Adrenal gland (tissue), 12 donors: Measurements from ENCODE around the gene JOSD1. TPM values are rescaled to one million over a fixed set of nuclear protein-coding genes. Genes with fewer than 3 reads are reported as not detected.

Source experiments
- DNase-seq, 7 donors: peaks; one replicate each; pipeline ENCODE4 v3.0.0-alpha.2; 2019 to 2020
- H3K27ac ChIP-seq, 5 donors: fragments of 200-600 bp; sonication (generic) in 4 of 5; 1 replicate in 3 of 5; 2 replicates in 2 of 5; pipeline versions ENCODE4 v1.5.1 to v1.8.0; 2016 to 2020; ENCODE audit warnings: mild to moderate bottlenecking in 1 of 5
- H3K27me3 ChIP-seq: fragments of 200-600 bp; 2 replicates; pipeline ENCODE4 v1.8.0; 2021
- H3K36me3 ChIP-seq, 2 donors: fragments of 200-600 bp; replicated peaks in 1 of 2; 1 replicate in 1 of 2; 2 replicates in 1 of 2; pipeline versions ENCODE4 v1.5.1 to v1.8.0; 2018 to 2022
- H3K4me1 ChIP-seq, 2 donors: fragments of 200-600 bp; replicated peaks in 1 of 2; 1 replicate in 1 of 2; 2 replicates in 1 of 2; pipeline versions ENCODE4 v1.5.1 to v1.8.0; 2018 to 2021
- H3K4me3 ChIP-seq, 4 donors: fragments of 200-600 bp; sonication (generic) in 3 of 4; one replicate each; pipeline ENCODE4 v1.5.1; 2016 to 2018
- H3K9me3 ChIP-seq, 3 donors: fragments of 200-600 bp; sonication (generic) in 1 of 3; replicated peaks in 1 of 3; 1 replicate in 2 of 3; 2 replicates in 1 of 3; pipeline versions ENCODE4 v1.5.1 to v1.8.0; 2016 to 2021
- POLR2A ChIP-seq, 2 donors: fragments of 450-650 bp; IDR thresholded peaks; one replicate each; pipeline ENCODE4 v1.6.1; 2017; ENCODE audit warnings: antibody characterized with exemption in 2 of 2, mild to moderate bottlenecking in 2 of 2, moderate library complexity in 1 of 2
- WGBS, 4 donors: extraction: QIAGEN DNeasy Blood & Tissue Kit in 2 of 4; methylation state at CpG; one replicate each; pipeline versions ENCODE4 v1.1.5 to v1.1.7; 2013 to 2017; 5-methylcytosine and 5-hydroxymethylcytosine counted together
- intact Hi-C, 2 donors: fragments of 100-400 bp; cut with DNase I; formaldehyde crosslinking; loops; one replicate each; pipeline versions ENCODE4 v1.14.1 to v1.15.0; 2022 to 2023
- polyA plus RNA-seq, 3 donors: library from polyadenylated mRNA; stranded (reverse); fragments of 200-250 nt in 2 of 3; fragments of 350-450 nt in 1 of 3; fragmentation: Illumina TruSeq in 1 of 3; extraction: RNeasy Lipid Tissue Mini Kit (QIAGEN cat#74804) in 1 of 3; gene quantifications; one replicate each; pipeline ENCODE4 v1.2.3, GENCODE V29; 2013 to 2014
- small RNA-seq, 2 donors: library from RNA; depleted of rRNA; stranded (forward); fragments of <200 nt; gene quantifications; one replicate each; pipeline ENCODE3, GENCODE V24; 2016
- total RNA-seq, 9 donors: library from RNA; depleted of rRNA in 4 of 9; stranded (reverse); fragments of >200 nt in 4 of 9; fragments of 120-200 nt in 1 of 9; fragmentation: NEBNext Ultra II Directional in 1 of 9; extraction: Animal tissue kit (Norgen Biotek cat#: 25700) in 1 of 9; gene quantifications; one replicate each; pipeline versions ENCODE4 v1.1.0 to v1.2.4, GENCODE V29; 2013 to 2023
- TF ChIP-seq, protein P1 (sequence below), 6 experiments: fragments of 450-650 bp in 4 of 6; fragments of 200-600 bp in 2 of 6; sonication (generic) in 1 of 6; IDR thresholded peaks; 1 replicate in 5 of 6; 2 replicates in 1 of 6; pipeline versions ENCODE4 v1.5.1 to v1.8.0; 2016 to 2021; ENCODE audit warnings: antibody characterized with exemption in 6 of 6, mild to moderate bottlenecking in 2 of 6, moderate library complexity in 1 of 6
- donor health status: healthy with polysubstance abuse.
- donor health status: Bipolar disorder and iron deficiency.
- donor health status: DM: yes; HTN: yes; CAD: no.
- donor health status: DM: no; HTN: no; CAD: no.
- donor health status: DM: no; HTN: no; CAD: no.
- donor health status: DM: yes; HTN: yes; CAD: no.

Gene JOSD1
- total and polyA plus RNA-seq, 12 donors: 14.3 to 93.4 (median 42.4) TPM

DNA sequence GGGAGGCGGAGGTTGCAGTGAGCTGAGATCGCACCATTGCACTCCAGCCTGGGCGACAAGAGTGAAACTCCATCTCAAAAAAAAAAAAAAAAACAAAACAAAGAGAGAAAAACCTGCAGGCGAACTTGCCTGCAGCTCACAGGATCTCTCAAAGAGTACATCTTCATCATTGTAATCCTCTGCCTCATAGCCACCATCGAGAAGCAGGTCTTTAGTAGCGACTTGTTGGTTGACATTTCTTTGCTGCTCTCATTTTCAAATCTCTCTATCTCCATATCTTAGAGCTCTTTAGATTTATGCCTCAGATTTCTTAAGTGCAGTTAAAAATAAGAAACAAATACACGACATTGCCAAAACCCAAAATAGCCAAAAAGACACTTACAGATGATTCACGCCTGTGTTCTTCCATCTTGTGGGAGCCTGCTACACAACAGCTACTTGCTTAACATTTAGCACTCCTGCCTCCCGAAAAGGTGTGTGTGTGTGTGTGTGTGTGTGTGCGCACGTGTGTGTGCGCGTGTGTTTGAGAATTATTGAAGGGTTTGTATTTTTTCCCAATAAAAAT is 59.2 kb downstream of the JOSD1 start:
- no peaks in the 10 kb centered on the region for H3K9me3 ChIP-seq
- DNase-seq: no peak
- no peaks in the 10 kb centered on the region for H3K4me1 ChIP-seq
- no peaks in the 10 kb centered on the region for H3K36me3 ChIP-seq
- H3K27me3 ChIP-seq: no peaks in the 10 kb centered on the region
- no peak overlapping the region for H3K27ac ChIP-seq
- TF ChIP-seq POLR2A (IDR thresholded peaks at IDR 0.05): no peak
- TF ChIP-seq, protein P1, sequence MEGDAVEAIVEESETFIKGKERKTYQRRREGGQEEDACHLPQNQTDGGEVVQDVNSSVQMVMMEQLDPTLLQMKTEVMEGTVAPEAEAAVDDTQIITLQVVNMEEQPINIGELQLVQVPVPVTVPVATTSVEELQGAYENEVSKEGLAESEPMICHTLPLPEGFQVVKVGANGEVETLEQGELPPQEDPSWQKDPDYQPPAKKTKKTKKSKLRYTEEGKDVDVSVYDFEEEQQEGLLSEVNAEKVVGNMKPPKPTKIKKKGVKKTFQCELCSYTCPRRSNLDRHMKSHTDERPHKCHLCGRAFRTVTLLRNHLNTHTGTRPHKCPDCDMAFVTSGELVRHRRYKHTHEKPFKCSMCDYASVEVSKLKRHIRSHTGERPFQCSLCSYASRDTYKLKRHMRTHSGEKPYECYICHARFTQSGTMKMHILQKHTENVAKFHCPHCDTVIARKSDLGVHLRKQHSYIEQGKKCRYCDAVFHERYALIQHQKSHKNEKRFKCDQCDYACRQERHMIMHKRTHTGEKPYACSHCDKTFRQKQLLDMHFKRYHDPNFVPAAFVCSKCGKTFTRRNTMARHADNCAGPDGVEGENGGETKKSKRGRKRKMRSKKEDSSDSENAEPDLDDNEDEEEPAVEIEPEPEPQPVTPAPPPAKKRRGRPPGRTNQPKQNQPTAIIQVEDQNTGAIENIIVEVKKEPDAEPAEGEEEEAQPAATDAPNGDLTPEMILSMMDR (IDR thresholded peaks at IDR 0.05): no peak
- intact Hi-C loops: no loop called here
- 92 to 97% (median 93%) methylated on average over 12 to 13 of the region's 13 CpGs for WGBS, 4 donors
- H3K4me3 ChIP-seq: no peak overlapping the region

DNA sequence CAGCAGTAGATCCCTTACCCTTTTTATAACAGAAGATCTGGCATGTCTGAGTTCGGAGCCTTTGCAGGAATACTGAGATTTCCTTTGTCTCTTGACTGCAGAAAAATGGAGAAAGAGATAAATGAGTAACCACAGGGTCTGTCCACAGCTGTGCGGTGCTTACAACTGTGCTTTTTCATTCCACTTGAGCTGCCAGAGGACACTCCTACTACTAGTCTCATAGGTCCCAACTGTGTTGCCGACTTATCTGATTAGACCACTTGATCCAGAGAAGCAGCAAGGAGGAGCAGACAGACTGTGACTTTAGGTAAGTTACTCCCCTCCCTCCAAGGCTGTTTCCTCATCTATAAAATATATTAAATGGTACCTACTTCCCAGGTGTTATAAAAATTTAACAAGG is 62.0 kb downstream of the JOSD1 start:
- WGBS, 4 donors: 76 to 94% (median 80%) methylated on average over 3 of the region's 3 CpGs
- no peaks in the 10 kb centered on the region for H3K27me3 ChIP-seq
- intact Hi-C loops: no loop called here
- no peaks in the 10 kb centered on the region for H3K36me3 ChIP-seq
- no peaks in the 10 kb centered on the region for H3K4me1 ChIP-seq
- TF ChIP-seq, protein P1 (IDR thresholded peaks at IDR 0.05): no peak
- no peak for TF ChIP-seq POLR2A (IDR thresholded peaks at IDR 0.05)
- DNase-seq: no peak
- H3K9me3 ChIP-seq: no peaks in the 10 kb centered on the region
- no peak overlapping the region for H3K4me3 ChIP-seq
- no peak overlapping the region for H3K27ac ChIP-seq

DNA sequence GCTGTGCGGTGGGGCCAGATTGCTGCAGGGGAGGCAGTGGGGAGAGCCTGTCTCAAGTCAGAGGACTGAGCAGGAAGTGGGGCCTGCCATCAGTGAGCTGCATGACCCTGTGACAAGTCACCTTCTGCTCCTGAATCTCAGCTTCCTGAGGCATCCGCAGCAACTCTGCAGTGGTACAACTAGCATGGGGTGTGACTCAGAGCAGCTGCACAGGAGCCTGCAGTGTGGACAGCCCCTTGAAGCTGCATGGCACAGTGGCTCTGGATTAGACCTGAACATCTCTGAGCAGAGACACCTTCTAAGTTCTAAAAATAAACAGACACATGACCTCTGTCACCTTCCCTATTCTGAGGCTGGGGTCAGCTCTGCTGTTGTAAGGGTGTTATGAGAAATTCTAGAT is 62.5 kb downstream of the JOSD1 start:
- no peak for DNase-seq
- TF ChIP-seq, protein P1 (IDR thresholded peaks at IDR 0.05): no peak
- TF ChIP-seq POLR2A (IDR thresholded peaks at IDR 0.05): no peak
- Histone ChIP-seq H3K4me1 (no peaks in the 10 kb centered on the region), H3K27ac (no peak overlapping the region), H3K36me3 (no peaks in the 10 kb centered on the region), H3K27me3 (no peaks in the 10 kb centered on the region), H3K4me3 (no peak overlapping the region), H3K9me3 (no peaks in the 10 kb centered on the region)
- intact Hi-C loops: no loop called here
- 75 to 100% (median 90%) methylated on average over 1 to 2 of the region's 2 CpGs for WGBS, 4 donors

Small RNAs within 50 kb of the gene (small RNA-seq; reads per million reads assigned to genes)
- 0 reads per million in 2 donors for gene AL021707.8

Other genes with a start within 250 kb of the JOSD1 start
- gene KCNJ4, start 245.7 kb downstream of the JOSD1 start, total RNA-seq: under 1 TPM in 4 of 9 donors, not detected in 5; 0.20 to 0.38 (median 0.31) TPM
- gene KCNJ4, start 245.7 kb downstream of the JOSD1 start, polyA plus RNA-seq: under 1 TPM; 0.07 to 0.56 (median 0.27) TPM
- gene KDELR3, start 232.8 kb downstream of the JOSD1 start, total RNA-seq: 10 to 100 TPM in 3 of 9 donors, 1 to 10 TPM in 6; 3.7 to 18.0 (median 7.2) TPM
- gene KDELR3, start 232.8 kb downstream of the JOSD1 start, polyA plus RNA-seq: 10 to 100 TPM in 2 of 3 donors, 1 to 10 TPM in 1; 8.0 to 11.0 (median 10.2) TPM
- gene DDX17, start 194.6 kb downstream of the JOSD1 start, total RNA-seq: 100 to 1,000 TPM; 218 to 668 (median 453) TPM
- 100 to 1,000 TPM; 184 to 342 (median 203) TPM for gene DDX17, start 194.6 kb downstream of the JOSD1 start, polyA plus RNA-seq
- 10 to 100 TPM in 1 of 9 donors, 1 to 10 TPM in 1, under 1 TPM in 5, not detected in 2; 0.11 to 28.9 (median 0.83) TPM for gene DMC1, start 130.8 kb downstream of the JOSD1 start, total RNA-seq
- under 1 TPM; 0.08 to 0.22 (median 0.13) TPM for gene DMC1, start 130.8 kb downstream of the JOSD1 start, polyA plus RNA-seq
- 1 to 10 TPM in 3 of 9 donors, under 1 TPM in 6; 0.43 to 2.3 (median 0.83) TPM for gene FAM227A, start 44.6 kb downstream of the JOSD1 start, total RNA-seq
- gene FAM227A, start 44.6 kb downstream of the JOSD1 start, polyA plus RNA-seq: 1 to 10 TPM in 2 of 3 donors, under 1 TPM in 1; 0.55 to 7.3 (median 1.2) TPM
- gene CBY1, start 44.3 kb downstream of the JOSD1 start, total RNA-seq: 10 to 100 TPM; 23.8 to 60.9 (median 42.9) TPM
- 10 to 100 TPM; 61.9 to 96.0 (median 71.2) TPM for gene CBY1, start 44.3 kb downstream of the JOSD1 start, polyA plus RNA-seq
- 10 to 100 TPM; 20.8 to 82.2 (median 63.0) TPM for gene TOMM22, start 19.0 kb downstream of the JOSD1 start, total RNA-seq
- gene TOMM22, start 19.0 kb downstream of the JOSD1 start, polyA plus RNA-seq: 10 to 100 TPM; 16.9 to 86.3 (median 18.3) TPM
- gene GTPBP1, start 5.0 kb upstream of the JOSD1 start, total RNA-seq: 10 to 100 TPM; 21.0 to 56.9 (median 42.3) TPM
- gene GTPBP1, start 5.0 kb upstream of the JOSD1 start, polyA plus RNA-seq: 10 to 100 TPM; 14.0 to 33.7 (median 31.9) TPM
- 100 to 1,000 TPM in 4 of 9 donors, 10 to 100 TPM in 5; 22.4 to 196 (median 98.4) TPM for gene SUN2, start 55.1 kb upstream of the JOSD1 start, total RNA-seq
- 10 to 100 TPM; 13.0 to 35.9 (median 21.8) TPM for gene SUN2, start 55.1 kb upstream of the JOSD1 start, polyA plus RNA-seq
- 10 to 100 TPM; 12.9 to 29.8 (median 21.1) TPM for gene DNAL4, start 93.2 kb upstream of the JOSD1 start, total RNA-seq
- 10 to 100 TPM; 11.8 to 19.7 (median 14.7) TPM for gene DNAL4, start 93.2 kb upstream of the JOSD1 start, polyA plus RNA-seq
- gene NPTXR, start 143.1 kb upstream of the JOSD1 start, total RNA-seq: 10 to 100 TPM in 7 of 9 donors, 1 to 10 TPM in 2; 1.2 to 26.9 (median 13.0) TPM
- gene NPTXR, start 143.1 kb upstream of the JOSD1 start, polyA plus RNA-seq: 1 to 10 TPM; 3.4 to 4.7 (median 4.4) TPM
- 100 to 1,000 TPM in 1 of 9 donors, 10 to 100 TPM in 8; 48.0 to 151 (median 78.1) TPM for gene CBX6, start 171.3 kb upstream of the JOSD1 start, total RNA-seq
- 10 to 100 TPM; 21.0 to 87.3 (median 38.8) TPM for gene CBX6, start 171.3 kb upstream of the JOSD1 start, polyA plus RNA-seq